ENCODE data around the gene STC2.

STC2 gene

DNA sequence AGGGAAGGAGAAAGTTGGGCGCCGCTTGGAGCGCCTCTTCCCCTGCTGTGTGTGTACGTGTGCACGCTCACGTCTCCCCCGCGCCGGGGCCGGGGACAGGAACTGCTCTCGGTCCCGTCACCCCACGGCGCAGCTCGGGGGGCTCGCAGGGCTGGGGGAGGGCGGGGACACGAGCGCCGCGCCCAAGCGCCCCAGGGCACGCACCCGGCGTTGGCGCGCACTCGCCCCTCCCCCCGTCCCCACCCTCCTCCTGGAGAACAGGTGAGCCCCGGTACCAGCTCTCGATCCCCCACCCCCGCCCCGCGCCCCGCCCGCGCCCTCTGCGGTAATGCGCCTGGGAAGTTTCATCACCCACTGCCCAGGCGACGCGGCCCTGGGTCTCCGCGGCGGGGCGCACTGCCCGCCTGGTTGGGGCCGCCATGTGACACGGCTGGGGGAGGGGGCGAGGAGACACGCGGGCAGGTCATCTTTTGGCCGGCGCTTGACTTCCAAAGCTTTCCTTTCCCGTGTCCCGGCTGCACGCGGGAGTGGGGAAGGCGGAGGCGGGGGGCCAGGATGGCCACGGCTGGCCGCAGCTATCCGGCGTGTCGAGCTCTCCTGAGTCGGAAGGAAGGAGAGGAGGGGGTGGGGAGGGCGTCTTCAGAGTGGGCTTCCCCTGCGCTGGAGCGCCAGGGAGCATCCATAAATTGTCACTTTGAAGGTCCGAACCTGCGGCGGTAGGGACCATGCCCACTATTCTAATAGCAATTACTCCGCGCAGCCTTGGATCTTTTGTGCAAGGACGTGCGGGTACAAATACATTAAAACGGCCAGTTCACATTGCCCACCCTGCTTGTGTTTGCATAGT, 1.5 kb upstream of the STC2 start:
- H4K20me1 ChIP-seq (ENCODE audit: insufficient read depth) = no peaks in the 10 kb centered on the region
- no peak overlapping the region; the same call in 1 of the 2 replicates for H3K27ac ChIP-seq
- peak overlapping the region; percentile 84 for H3K4me2 ChIP-seq
- H2AFZ ChIP-seq (ENCODE audit: low read depth) = peak overlapping the region; percentile 90
- H3K9ac ChIP-seq = peak overlapping the region; percentile 61; the same call in 1 of the 2 replicates
- H3K79me2 ChIP-seq (ENCODE audit: insufficient read depth, low read depth) = no peaks in the 10 kb centered on the region
- H3K36me3 ChIP-seq (ENCODE audit: insufficient read depth) = no peaks in the 10 kb centered on the region
- H3K4me3 ChIP-seq (IDR thresholded peaks at IDR 0.05; ENCODE audit: insufficient read depth, low read depth, low read length) = no peak overlapping the region
- no peaks in the 10 kb centered on the region for H3K27me3 ChIP-seq (ENCODE audit: insufficient read depth, low read depth)
- peaks cover 4% of the 10 kb centered on the region for H3K4me1 ChIP-seq (ENCODE audit: low read depth, poor library complexity, severe bottlenecking)
- TF ChIP-seq, protein P1, sequence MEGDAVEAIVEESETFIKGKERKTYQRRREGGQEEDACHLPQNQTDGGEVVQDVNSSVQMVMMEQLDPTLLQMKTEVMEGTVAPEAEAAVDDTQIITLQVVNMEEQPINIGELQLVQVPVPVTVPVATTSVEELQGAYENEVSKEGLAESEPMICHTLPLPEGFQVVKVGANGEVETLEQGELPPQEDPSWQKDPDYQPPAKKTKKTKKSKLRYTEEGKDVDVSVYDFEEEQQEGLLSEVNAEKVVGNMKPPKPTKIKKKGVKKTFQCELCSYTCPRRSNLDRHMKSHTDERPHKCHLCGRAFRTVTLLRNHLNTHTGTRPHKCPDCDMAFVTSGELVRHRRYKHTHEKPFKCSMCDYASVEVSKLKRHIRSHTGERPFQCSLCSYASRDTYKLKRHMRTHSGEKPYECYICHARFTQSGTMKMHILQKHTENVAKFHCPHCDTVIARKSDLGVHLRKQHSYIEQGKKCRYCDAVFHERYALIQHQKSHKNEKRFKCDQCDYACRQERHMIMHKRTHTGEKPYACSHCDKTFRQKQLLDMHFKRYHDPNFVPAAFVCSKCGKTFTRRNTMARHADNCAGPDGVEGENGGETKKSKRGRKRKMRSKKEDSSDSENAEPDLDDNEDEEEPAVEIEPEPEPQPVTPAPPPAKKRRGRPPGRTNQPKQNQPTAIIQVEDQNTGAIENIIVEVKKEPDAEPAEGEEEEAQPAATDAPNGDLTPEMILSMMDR (conservative IDR thresholded peaks at IDR 0.05; ENCODE audit: low read depth, low read length) = no peak

DNA sequence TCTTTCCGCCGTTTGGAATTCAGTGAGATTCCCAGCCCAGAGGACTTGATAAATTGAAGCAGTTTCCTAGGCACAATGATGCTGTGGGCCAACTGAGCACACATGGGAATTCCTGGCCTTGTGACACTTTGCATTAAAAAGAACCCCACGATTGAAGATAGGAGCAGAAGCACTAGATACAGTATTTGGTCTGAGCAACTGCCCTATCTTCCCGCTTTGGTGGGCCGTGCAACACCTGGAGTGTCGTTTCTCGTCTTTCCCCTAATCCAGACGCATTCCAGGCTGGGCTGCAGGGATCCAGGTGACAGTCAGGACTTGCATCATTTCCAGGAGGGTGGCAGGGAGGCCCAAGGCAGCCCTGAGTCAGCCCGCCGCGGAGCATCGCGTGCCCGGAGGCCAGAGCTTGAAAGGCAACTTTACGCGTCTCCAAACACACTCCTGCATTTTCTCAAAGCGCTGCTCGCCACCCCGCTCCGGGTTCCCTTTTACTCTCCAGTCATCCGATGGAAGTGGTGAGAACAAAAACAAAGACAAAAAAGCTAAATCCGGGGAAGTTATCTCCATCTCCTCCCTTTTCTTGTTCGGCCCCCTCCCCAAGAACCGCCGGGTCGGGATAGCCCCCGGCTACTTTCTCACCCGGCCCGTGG, 753 bp upstream of the STC2 start:
- Histone ChIP-seq H3K9ac (peak overlapping the region; percentile 61; the same call in 1 of the 2 replicates), H3K79me2 (ENCODE audit: insufficient read depth, low read depth) (no peaks in the 10 kb centered on the region), H3K36me3 (ENCODE audit: insufficient read depth) (no peaks in the 10 kb centered on the region), H3K4me1 (ENCODE audit: low read depth, poor library complexity, severe bottlenecking) (peaks cover 4% of the 10 kb centered on the region), H3K4me2 (peak overlapping the region; percentile 84), H3K27ac (no peak overlapping the region; the same call in 1 of the 2 replicates), H2AFZ (ENCODE audit: low read depth) (peak overlapping the region; percentile 90), H3K27me3 (ENCODE audit: insufficient read depth, low read depth) (no peaks in the 10 kb centered on the region), H3K4me3 (IDR thresholded peaks at IDR 0.05; ENCODE audit: insufficient read depth, low read depth, low read length) (no peak overlapping the region), H4K20me1 (ENCODE audit: insufficient read depth) (no peaks in the 10 kb centered on the region)
- TF ChIP-seq, protein P1 (conservative IDR thresholded peaks at IDR 0.05; ENCODE audit: low read depth, low read length) = no peak

DNA sequence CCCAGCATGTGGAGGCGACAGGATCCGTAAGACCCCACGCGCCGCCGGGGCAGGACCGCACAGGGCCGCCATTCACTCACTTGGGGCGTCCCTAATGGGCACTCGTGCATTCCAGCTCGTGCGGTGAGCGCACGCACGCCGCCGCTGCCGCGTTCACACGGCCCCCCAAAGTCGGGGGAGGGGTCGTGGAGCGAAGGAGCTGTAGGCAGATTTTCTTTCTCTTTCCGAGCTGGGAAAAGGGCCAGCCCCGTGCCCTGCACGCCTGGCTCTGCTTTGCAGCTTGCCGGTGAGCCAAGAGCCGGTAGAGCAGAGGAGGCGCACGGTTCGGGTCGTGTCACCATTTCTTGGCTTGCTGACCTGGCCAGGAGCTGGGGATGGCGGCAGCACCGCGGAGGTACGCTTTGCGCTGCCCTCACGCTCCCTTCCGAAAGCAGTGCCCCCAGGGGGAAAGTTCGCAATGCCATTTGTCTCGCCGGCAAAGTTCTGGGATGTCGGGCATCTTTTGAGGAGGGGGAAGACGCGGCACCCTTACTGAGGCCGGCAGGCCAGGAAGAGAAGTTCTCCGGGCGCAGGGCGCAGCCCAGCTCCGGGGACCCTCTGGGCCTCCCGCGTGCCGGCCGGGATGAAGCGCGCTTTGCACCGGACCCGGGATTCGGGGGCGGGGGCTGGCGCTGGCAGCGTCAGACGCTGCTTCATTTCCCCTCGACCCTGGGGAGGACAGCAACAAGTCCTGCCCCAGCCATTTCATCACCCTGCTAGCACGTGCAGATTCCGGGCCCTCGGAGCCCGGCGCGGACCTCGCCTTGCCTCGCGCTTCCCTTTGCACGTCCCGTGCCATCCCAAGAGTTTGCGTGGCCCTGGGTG, 898 bp downstream of the STC2 start:
- Histone ChIP-seq H4K20me1 (ENCODE audit: insufficient read depth) (no peaks in the 10 kb centered on the region), H3K27me3 (ENCODE audit: insufficient read depth, low read depth) (no peaks in the 10 kb centered on the region), H3K4me2 (peak overlapping the region; percentile 84), H3K4me1 (ENCODE audit: low read depth, poor library complexity, severe bottlenecking) (peaks cover 4% of the 10 kb centered on the region), H3K9ac (peak overlapping the region; percentile 61; the same call in 1 of the 2 replicates), H3K36me3 (ENCODE audit: insufficient read depth) (no peaks in the 10 kb centered on the region), H3K79me2 (ENCODE audit: insufficient read depth, low read depth) (no peaks in the 10 kb centered on the region), H2AFZ (ENCODE audit: low read depth) (peak overlapping the region; percentile 90), H3K4me3 (IDR thresholded peaks at IDR 0.05; ENCODE audit: insufficient read depth, low read depth, low read length) (no peak overlapping the region), H3K27ac (no peak overlapping the region)
- TF ChIP-seq, protein P1 (conservative IDR thresholded peaks at IDR 0.05; ENCODE audit: low read depth, low read length) = no peak

DNA sequence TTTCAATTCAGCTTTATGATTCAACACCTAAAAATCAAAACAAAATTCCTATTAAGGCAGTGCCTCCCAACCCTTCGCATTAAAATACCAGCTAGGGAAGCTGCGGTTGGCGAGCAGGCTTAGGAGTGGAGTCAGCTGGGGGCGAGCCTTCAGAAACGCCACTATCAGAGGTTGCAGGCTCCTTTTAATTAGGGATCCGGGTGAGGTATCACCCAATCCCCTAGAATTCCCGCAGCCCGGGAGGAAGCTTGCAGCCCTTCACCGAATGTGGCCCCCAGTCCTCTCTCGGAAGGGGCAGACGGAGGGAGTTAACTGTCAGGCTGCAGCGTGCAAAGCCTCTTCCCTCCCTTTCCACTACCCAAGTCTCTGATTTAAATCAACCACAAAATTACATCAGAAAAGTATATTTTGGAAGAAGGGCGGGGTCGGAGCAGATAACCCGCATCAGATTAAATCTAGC, 1.7 kb downstream of the STC2 start:
- no peak overlapping the region for H2AFZ ChIP-seq (ENCODE audit: low read depth)
- no peaks in the 10 kb centered on the region for H3K79me2 ChIP-seq (ENCODE audit: insufficient read depth, low read depth)
- no peak overlapping the region for H3K27ac ChIP-seq
- no peak overlapping the region for H3K9ac ChIP-seq
- peaks cover 4% of the 10 kb centered on the region for H3K4me1 ChIP-seq (ENCODE audit: low read depth, poor library complexity, severe bottlenecking)
- H4K20me1 ChIP-seq (ENCODE audit: insufficient read depth) = no peaks in the 10 kb centered on the region
- H3K27me3 ChIP-seq (ENCODE audit: insufficient read depth, low read depth) = no peaks in the 10 kb centered on the region
- H3K4me2 ChIP-seq = no peak overlapping the region; the same call in 1 of the 2 replicates
- TF ChIP-seq, protein P1 (conservative IDR thresholded peaks at IDR 0.05; ENCODE audit: low read depth, low read length) = no peak
- H3K4me3 ChIP-seq (IDR thresholded peaks at IDR 0.05; ENCODE audit: insufficient read depth, low read depth, low read length) = no peak overlapping the region
- H3K36me3 ChIP-seq (ENCODE audit: insufficient read depth) = no peaks in the 10 kb centered on the region

All from KMS-11 (cell line).